ENCODE measurements around the gene SZT2. TPM values are rescaled to one million over a fixed set of nuclear protein-coding genes. Genes with fewer than 3 reads are reported as not detected.

The SZT2 gene
- total RNA-seq, 3 donors from 2014 or later (not counting 1 experiment from before 2014, with no cell fraction given), result 103 to 128 (median 123) TPM

- Mint-ChIP-seq H3K36me3 (no peaks in the 10 kb centered on the region), H3K4me1 (peaks cover 15 to 16% of the 10 kb centered on the region in 2 donors), H3K27me3 (ENCODE audit: low read depth in 2 of 2) (no peaks in the 10 kb centered on the region), H3K27ac (no peak overlapping the region), H3K4me3 (no peak overlapping the region), H3K9me3 (peaks cover 5 to 8% of the 10 kb centered on the region in 2 donors)
- 98% methylated on average over 10 of the region's 10 CpGs for WGBS (ENCODE audit: insufficient coverage)
- no peak for ATAC-seq
- H3K36me3 ChIP-seq (ENCODE audit: control insufficient read depth, insufficient read depth, low read length), result peaks cover 85% of the 10 kb centered on the region
- no peaks in the 10 kb centered on the region for H3K27me3 ChIP-seq (ENCODE audit: control insufficient read depth, insufficient read depth, low read length)
- DNase-seq, result no peak
- intact Hi-C loops (cut with micrococcal nuclease), result no loop called here
- no peak overlapping the region for H3K27ac ChIP-seq (ENCODE audit: low read length)
- H3K4me3 ChIP-seq (ENCODE audit: low read length), result no peak overlapping the region
- peaks cover 9% of the 10 kb centered on the region for H3K9me3 ChIP-seq (ENCODE audit: control insufficient read depth, insufficient read depth, low read length)
- TF ChIP-seq, protein P1, sequence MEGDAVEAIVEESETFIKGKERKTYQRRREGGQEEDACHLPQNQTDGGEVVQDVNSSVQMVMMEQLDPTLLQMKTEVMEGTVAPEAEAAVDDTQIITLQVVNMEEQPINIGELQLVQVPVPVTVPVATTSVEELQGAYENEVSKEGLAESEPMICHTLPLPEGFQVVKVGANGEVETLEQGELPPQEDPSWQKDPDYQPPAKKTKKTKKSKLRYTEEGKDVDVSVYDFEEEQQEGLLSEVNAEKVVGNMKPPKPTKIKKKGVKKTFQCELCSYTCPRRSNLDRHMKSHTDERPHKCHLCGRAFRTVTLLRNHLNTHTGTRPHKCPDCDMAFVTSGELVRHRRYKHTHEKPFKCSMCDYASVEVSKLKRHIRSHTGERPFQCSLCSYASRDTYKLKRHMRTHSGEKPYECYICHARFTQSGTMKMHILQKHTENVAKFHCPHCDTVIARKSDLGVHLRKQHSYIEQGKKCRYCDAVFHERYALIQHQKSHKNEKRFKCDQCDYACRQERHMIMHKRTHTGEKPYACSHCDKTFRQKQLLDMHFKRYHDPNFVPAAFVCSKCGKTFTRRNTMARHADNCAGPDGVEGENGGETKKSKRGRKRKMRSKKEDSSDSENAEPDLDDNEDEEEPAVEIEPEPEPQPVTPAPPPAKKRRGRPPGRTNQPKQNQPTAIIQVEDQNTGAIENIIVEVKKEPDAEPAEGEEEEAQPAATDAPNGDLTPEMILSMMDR (IDR thresholded peaks at IDR 0.05), result no peak
- H3K4me1 ChIP-seq (ENCODE audit: control insufficient read depth, insufficient read depth, low read length), result peaks cover 14% of the 10 kb centered on the region
These were observed 31.2 kb downstream of the SZT2 start for GRCh38 chr1:43420874-43421273.

- peaks cover 14% of the 10 kb centered on the region for H3K4me1 ChIP-seq (ENCODE audit: control insufficient read depth, insufficient read depth, low read length)
- no peak overlapping the region for H3K4me3 ChIP-seq (ENCODE audit: low read length)
- intact Hi-C loops (cut with micrococcal nuclease), result no loop called here
- WGBS (ENCODE audit: insufficient coverage), result 98% methylated on average over 6 of the region's 6 CpGs
- no peak overlapping the region for H3K27ac ChIP-seq (ENCODE audit: low read length)
- peaks cover 85% of the 10 kb centered on the region for H3K36me3 ChIP-seq (ENCODE audit: control insufficient read depth, insufficient read depth, low read length)
- Mint-ChIP-seq H3K9me3 (peaks cover 5 to 8% of the 10 kb centered on the region in 2 donors), H3K4me1 (peaks cover 15 to 16% of the 10 kb centered on the region in 2 donors), H3K36me3 (peaks cover under 1% of the 10 kb centered on the region), H3K27me3 (ENCODE audit: low read depth in 2 of 2) (no peaks in the 10 kb centered on the region), H3K4me3 (no peak overlapping the region), H3K27ac (no peak overlapping the region)
- H3K9me3 ChIP-seq (ENCODE audit: control insufficient read depth, insufficient read depth, low read length), result peaks cover 9% of the 10 kb centered on the region
- TF ChIP-seq, protein P1 (IDR thresholded peaks at IDR 0.05), result no peak
- no peak for DNase-seq
- no peak for ATAC-seq
- no peaks in the 10 kb centered on the region for H3K27me3 ChIP-seq (ENCODE audit: control insufficient read depth, insufficient read depth, low read length)
These were observed 31.7 kb downstream of the SZT2 start for GRCh38 chr1:43421396-43421795.

- peak overlapping the region; percentile 81 to 82 for H3K27ac Mint-ChIP-seq
- TF ChIP-seq, protein P1 (IDR thresholded peaks at IDR 0.05), result no peak
- Histone ChIP-seq H3K27me3 (ENCODE audit: control insufficient read depth, insufficient read depth, low read length) (no peaks in the 10 kb centered on the region), H3K9me3 (ENCODE audit: control insufficient read depth, insufficient read depth, low read length) (peaks cover 9% of the 10 kb centered on the region), H3K4me3 (ENCODE audit: low read length) (no peak overlapping the region), H3K4me1 (ENCODE audit: control insufficient read depth, insufficient read depth, low read length) (peaks cover 14% of the 10 kb centered on the region), H3K36me3 (ENCODE audit: control insufficient read depth, insufficient read depth, low read length) (peaks cover 85% of the 10 kb centered on the region), H3K27ac (ENCODE audit: low read length) (no peak overlapping the region)
- no peak overlapping the region for H3K4me3 Mint-ChIP-seq
- no peak for ATAC-seq
- peaks cover 8% of the 10 kb centered on the region for H3K36me3 Mint-ChIP-seq
- WGBS (ENCODE audit: insufficient coverage), result 99% methylated on average over 10 of the region's 12 CpGs
- no peaks in the 10 kb centered on the region for H3K27me3 Mint-ChIP-seq (ENCODE audit: low read depth in 2 of 2)
- peaks cover 15 to 16% of the 10 kb centered on the region in 2 donors for H3K4me1 Mint-ChIP-seq
- intact Hi-C loops (cut with micrococcal nuclease), result no loop called here
- no peak for DNase-seq
- peaks cover 5 to 8% of the 10 kb centered on the region in 2 donors for H3K9me3 Mint-ChIP-seq
These were observed 32.5 kb downstream of the SZT2 start for GRCh38 chr1:43421976-43422750.
